Erythroblast (primary cell): ENCODE measurements around the gene C2orf81.
"Not testable (repeated sequence)": the region's sequence is repeated elsewhere in the genome, so short reads cannot be mapped to it uniquely, and the experiment has no call there.

Experiments
- DNase-seq, 2 experiments: peaks; one replicate each; lab custom pipeline; 2025; lab: John Stamatoyannopoulos, UW
- GATA1 ChIP-seq: IDR thresholded peaks from 2 replicates; pipeline ENCODE4 v1.6.1; 2011; ENCODE audit warnings: low read depth, mild to moderate bottlenecking, control low read depth, low read length, moderate library complexity
- POLR2A ChIP-seq: IDR thresholded peaks from 2 replicates; pipeline ENCODE4 v1.6.1; 2011; ENCODE audit warnings: mild to moderate bottlenecking, low read length

C2orf81 gene

DNA sequence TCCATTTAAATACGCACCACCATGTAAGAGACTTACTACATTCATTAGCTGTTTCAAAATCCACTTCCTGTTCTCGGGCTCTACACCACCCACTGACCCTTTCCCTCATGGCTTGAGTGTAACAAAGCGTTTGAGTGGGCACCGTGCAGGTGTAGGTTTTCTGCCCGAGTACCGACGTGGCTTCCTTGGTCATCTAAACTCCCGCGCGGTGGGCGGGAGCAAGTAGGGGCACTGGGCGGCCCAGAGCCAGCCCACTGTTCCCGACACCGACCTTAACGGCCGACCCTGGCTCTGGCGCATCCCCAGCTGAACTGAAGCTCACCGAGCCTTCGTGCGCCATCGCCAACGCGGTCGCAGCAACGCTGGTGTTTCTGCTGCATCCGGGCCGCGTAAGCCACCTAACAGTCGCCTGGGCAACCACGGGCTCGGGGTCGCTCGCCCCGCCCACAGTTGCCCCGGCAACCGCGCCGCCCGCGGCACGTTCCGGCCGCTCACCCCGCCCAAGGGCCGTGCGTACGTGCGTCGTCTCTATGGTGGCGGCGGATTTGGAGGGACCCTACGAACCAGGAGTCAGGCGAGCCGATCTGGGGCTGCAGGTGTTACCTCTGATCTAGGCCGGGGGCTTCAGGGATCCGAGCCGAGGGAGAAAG is at the start of gene C2orf81, which contains the start of gene WDR54:
Gene C2orf81, minus strand, starts transcription at position 399 of the 650 bp plus-strand sequence. Its CDS starts 59 bp downstream, at position 340.
Gene WDR54, plus strand, starts transcription at position 510 of the 650 bp plus-strand sequence. CDS start 424 bp downstream, outside the sequence.
- peak; percentile 85 to 86 for DNase-seq
- no peak for TF ChIP-seq GATA1
- TF ChIP-seq POLR2A: peak; percentile 33

DNA sequence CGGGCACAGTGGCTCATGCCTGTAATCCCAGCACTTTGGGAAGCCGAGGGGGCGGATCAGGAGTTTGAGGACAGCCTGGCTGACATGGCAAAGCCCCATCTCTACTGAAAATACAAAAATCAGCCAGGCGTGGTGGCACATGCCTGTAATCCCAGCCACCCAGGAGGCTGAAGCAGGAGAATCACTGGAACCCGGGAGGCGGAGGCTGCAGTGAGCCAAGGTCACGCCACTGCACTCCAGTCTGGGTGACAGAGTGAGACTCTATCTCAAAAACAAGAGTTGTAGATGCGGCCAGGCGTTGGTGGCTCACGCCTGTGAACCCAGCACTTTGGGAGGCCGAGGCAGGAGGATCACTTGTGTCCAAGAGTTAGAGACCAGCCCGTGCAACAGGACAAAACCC is 49.3 kb upstream of the C2orf81 start:
- not testable (repeated sequence) for DNase-seq

DNA sequence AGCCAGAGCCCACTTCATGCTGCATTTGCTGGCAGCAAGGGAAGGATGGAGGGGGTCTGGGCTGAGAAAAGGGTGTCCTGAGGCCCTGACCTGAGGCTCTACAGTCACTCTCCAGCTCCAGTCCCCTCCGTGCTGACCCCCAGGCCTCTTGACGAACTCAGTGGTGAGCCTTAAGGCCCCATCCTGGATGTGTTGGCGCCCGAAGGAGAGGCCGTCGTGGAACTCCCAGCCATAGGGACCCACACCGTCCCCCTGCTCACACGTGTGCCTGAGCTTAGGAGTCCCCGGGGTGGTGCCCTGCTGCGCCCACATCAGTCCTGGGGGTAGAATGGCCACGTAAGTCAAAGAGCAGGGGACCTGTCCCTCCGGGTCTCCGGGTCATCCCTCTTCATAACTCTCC is 43.0 kb upstream of the C2orf81 start:
- DNase-seq: no peak
- TF ChIP-seq GATA1 (no peak), POLR2A (no peak)

DNA sequence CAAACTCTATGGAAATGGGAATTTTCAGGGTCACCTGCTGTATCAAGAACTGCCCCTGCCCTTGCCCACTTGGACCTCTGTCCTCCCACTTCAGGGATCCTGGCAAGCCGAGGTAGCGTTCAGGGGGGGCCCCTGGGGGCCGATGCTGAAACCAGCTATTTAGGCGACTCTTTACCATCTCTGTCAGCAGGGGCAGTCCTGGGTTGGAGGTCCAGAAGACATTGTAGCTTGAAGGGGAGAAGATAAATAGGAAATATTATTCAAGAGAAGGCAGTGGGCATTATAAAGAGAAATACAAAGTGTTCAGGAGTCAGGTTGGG is 41.3 kb upstream of the C2orf81 start:
- no peak for DNase-seq
- TF ChIP-seq GATA1: no peak
- no peak for TF ChIP-seq POLR2A

DNA sequence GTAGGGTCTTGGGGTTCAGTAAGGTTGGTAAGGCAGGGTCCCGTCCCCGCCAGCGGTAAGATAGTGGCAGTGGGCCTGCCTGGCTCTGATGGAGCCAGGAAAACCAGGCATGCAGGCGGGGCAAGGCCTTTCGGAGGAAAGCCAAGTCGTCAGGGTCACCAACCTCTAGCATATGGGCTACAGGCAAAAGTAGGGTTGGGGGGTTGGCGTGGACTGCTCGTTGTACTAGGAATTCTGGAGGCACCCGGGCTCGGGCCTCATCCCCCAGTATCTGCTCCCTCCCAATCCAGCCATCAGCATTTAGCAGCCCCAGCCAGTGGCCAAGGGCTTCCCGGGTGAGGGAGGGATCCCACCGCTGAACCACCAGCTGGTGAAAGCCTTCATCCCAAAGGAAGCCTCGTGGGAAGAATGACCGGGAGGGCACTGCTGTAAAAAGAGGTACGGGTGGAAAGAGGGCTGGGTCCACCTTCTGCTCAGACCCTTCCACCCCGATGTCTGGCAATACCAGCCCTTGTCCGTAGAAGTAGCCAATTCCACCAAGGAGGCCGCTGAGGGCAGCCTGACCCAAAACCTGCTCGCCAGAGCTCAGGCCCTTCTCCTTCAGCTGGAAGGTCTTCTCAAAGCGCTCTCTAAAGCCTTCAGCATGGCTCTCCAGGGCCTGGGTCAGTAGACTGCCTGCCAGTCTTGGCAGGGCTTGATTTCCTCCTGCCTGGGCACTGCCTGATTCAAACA is 40.8 kb upstream of the C2orf81 start:
- TF ChIP-seq GATA1 (no peak), POLR2A (no peak)
- DNase-seq: no peak

DNA sequence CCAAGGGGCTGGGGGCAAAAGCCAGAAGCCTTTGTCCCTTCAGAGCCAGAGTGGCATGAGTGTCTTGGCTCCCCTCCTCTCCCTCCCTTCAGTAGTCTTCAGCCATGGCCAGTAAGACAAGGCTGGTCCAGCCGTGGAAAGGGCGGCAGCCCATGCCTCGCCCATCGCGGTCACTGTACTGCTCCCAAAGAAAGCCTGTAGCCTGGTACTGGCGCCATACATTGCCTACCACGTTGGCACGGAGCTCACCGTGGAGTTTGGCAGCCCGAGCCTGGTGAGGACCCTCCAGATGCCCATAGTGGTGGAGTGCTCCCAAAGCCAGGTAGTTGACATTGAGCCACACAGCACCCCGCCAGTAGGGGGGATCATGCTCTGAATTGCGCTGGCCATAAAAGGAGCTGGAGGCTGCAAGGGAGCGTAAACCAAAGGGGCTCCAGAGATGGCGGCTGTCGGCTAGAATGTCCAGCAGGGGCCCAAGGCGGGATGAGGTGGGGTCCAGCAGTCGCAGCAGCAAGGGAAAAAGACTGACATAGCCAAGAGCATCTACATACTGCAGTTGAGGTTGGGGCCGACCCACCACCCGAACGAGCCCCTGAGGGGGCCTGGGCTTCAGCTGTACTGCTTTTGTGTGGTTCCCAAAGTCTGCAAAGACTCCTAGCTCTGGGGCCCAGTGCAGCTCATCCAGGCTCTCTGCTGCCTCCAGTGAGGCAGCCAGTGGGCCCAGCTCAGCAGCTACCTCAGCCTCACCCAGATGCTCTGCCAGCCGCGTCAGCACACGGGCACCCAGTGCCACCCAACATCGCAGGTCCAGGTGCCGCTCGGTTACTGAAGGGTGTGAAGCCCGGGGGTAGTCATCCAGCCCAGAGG is 40.0 kb upstream of the C2orf81 start:
- TF ChIP-seq POLR2A (no peak), GATA1 (no peak)
- no peak for DNase-seq

DNA sequence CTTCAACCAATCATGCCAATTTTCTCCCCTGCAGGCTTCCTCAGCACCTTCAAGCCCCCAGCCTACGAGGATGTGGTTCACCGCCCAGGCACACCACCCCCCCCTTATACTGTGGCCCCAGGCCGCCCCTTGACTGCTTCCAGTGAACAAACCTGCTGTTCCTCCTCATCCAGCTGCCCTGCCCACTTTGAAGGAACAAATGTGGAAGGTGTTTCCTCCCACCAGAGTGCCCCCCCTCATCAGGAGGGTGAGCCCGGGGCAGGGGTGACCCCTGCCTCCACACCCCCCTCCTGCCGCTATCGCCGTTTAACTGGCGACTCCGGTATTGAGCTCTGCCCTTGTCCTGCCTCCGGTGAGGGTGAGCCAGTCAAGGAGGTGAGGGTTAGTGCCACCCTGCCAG is 38.8 kb upstream of the C2orf81 start:
- DNase-seq: not testable (repeated sequence)

DNA sequence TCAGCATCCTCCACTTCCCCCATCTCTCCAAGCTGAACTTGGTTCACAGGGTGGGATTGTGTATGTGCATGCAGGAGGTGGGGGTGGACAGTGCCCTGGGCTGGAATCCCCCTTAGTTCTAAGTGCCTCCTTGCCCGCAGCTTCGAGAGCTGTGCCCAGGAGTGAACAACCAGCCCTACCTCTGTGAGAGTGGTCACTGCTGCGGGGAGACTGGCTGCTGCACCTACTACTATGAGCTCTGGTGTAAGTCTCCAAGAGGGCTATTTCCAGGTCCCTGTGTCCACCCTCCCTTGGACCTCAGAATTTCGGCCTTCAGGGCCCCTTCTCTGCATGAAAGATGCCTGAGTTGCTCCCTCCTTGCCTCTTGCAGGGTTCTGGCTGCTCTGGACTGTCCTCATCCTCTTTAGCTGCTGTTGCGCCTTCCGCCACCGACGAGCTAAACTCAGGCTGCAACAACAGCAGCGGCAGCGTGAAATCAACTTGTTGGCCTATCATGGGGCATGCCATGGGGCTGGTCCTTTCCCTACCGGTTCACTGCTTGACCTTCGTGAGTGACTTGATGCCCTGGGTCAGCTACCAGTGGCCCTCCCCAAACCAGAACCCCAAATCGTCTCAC is 38.2 kb upstream of the C2orf81 start:
- DNase-seq: not testable (repeated sequence)

DNA sequence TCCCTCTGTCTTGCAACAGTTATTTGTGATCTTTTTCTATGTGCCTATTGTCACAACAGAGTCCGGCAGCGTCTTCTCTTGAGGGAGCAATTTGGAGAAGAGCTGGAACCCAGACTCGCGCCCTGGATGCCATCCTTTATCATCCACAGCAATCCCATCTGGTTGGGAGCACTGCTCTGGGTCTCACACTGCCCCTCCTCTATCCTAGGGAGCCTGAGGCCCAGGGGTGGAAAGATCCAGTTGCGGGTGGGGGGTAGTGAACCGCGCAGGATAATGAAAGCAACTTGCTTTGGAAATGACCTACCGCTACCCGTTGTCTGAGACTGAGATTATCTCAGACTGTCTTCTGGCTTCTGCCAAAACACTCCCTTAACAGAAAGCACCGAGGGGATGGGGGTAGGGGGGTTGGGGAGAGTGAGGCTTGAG is 37.5 kb upstream of the C2orf81 start:
- TF ChIP-seq POLR2A (no peak), GATA1 (no peak)
- DNase-seq: no peak

DNA sequence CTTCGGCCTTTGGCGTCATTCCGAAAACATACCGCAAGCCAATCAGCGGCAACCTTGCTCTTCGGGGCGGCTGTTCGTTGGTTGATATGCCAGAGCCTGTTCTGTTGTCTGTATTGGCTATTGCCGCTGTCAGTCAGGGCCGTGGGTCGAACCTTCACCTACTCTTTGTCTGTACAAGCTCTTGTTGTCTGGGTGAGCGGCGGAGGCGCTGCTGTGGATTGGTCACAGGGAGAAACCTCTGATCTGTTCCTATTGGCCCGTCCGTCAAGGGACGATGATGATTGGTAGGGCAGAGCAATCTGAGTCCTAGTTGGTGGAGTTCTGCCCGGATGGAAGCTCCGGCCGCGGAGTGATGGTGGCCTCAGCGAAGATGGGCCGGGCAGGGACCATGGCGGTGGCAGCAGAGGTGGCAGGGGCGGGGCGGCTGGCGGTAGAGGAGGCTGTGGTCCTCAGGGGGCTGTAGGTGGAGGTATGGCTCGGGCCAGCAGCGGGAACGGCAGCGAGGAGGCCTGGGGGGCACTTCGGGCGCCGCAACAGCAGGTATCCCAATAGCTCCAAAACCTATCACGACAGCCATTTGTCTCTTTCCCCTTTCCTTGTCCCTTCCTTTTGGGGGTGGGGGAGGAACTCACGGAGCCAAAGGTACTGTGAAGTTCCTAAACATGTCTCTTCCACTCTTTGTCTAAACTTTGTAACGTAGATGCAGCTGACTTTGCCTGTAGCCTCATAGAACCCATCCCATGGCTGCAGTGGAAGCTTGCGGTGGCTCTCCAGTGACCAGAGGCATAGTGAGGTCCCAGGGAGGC is 36.9 kb upstream of the C2orf81 start, which contains the start of gene WBP1:
Gene WBP1, plus strand, starts transcription at position 307 of the 806 bp plus-strand sequence. Its CDS starts 165 bp downstream, at position 472.
- TF ChIP-seq POLR2A: peak; percentile 88
- TF ChIP-seq GATA1: no peak
- DNase-seq: peak; percentile 99 to 100

DNA sequence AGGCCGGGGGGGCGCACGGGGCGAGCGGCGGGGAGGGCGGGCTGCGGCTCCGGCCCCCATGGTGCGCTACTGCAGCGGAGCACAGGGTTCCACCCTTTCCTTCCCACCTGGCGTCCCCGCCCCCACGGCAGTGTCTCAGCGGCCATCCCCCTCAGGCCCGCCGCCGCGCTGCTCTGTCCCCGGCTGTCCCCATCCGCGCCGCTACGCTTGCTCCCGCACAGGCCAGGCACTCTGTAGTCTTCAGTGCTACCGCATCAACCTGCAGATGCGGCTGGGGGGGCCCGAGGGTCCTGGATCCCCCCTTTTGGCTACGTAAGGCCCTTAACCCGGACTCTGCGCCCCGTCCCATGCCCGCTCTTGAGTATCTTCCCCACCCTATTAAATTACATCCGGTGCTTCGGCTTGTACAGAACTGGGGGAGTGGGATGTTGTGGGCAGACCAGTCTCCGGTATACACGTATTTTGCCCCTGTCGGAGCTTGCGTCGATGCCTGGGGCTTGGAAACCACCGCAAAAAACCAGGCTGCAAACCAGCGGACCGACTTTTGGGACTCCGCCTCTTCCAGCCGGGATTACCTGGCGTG is 36.2 kb upstream of the C2orf81 start:
- TF ChIP-seq GATA1 (no peak), POLR2A (no peak)
- DNase-seq: peak; percentile 81 to 83

DNA sequence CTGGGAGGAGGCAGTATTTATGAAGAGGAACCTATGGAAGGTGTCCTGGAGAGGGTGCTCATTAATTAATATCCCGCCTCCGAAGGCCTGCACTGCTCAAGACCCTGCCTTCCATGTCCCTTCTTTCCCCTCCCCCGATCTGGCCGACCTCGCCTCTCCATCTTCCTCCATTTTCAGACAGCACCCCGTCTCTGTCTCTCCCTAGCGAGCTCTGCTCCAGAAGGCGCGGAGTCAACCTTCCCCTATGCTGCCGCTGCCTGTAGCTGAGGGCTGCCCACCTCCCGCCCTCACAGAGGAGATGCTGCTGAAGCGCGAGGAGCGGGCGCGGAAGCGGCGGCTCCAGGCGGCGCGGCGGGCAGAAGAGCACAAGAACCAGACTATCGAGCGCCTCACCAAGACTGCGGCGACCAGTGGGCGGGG is 35.7 kb upstream of the C2orf81 start:
- TF ChIP-seq POLR2A (no peak), GATA1 (no peak)
- DNase-seq: no peak
